HG03558 (cell line): ENCODE results near the gene CAMTA1.

Source experiments
- ATAC-seq: cut with Tn5 transposase; IDR thresholded peaks from one replicate; pipeline ENCODE4 v1.9.1; 2021; ENCODE audit warnings: moderate number of reproducible peaks; ENCODE audit not compliant: unreplicated experiment; ENCODE audit errors: extremely low read depth

The CAMTA1 gene

GRCh38 chr1:7441143-7441841 lies 656.0 kb downstream of the CAMTA1 start:
- no peak for ATAC-seq

GRCh38 chr1:7442036-7442435 lies 656.8 kb downstream of the CAMTA1 start:
- ATAC-seq = no peak

GRCh38 chr1:7442918-7443317 lies 657.7 kb downstream of the CAMTA1 start:
- ATAC-seq = no peak

GRCh38 chr1:7444363-7444762 lies 659.1 kb downstream of the CAMTA1 start:
- no peak for ATAC-seq

- ATAC-seq = no peak
Observed at GRCh38 chr1:7447093-7447492, 661.8 kb downstream of the CAMTA1 start.

- no peak for ATAC-seq
Observed at GRCh38 chr1:7447736-7448135, 662.5 kb downstream of the CAMTA1 start.

- ATAC-seq = no peak
Observed at GRCh38 chr1:7448986-7449385, 663.7 kb downstream of the CAMTA1 start.

GRCh38 chr1:7449750-7450149 lies 664.5 kb downstream of the CAMTA1 start:
- ATAC-seq = no peak

GRCh38 chr1:7450838-7451237 lies 665.6 kb downstream of the CAMTA1 start:
- no peak for ATAC-seq

- ATAC-seq = no peak
Observed at GRCh38 chr1:7453038-7453437, 667.8 kb downstream of the CAMTA1 start.

GRCh38 chr1:7454052-7454815 lies 669.0 kb downstream of the CAMTA1 start:
- no peak for ATAC-seq

GRCh38 chr1:7454895-7455784 lies 669.9 kb downstream of the CAMTA1 start:
- no peak for ATAC-seq

- no peak for ATAC-seq
Observed at GRCh38 chr1:7455796-7456721, 670.8 kb downstream of the CAMTA1 start.

GRCh38 chr1:7456722-7457082 lies 671.4 kb downstream of the CAMTA1 start:
- ATAC-seq = no peak

GRCh38 chr1:7457811-7458210 lies 672.6 kb downstream of the CAMTA1 start:
- ATAC-seq = no peak

- no peak for ATAC-seq
Observed at GRCh38 chr1:7458946-7459345, 673.7 kb downstream of the CAMTA1 start.

- no peak for ATAC-seq
Observed at GRCh38 chr1:7459914-7460313, 674.7 kb downstream of the CAMTA1 start.

- no peak for ATAC-seq
Observed at GRCh38 chr1:7460807-7461206, 675.6 kb downstream of the CAMTA1 start.

GRCh38 chr1:7462617-7463016 lies 677.4 kb downstream of the CAMTA1 start:
- ATAC-seq = no peak

GRCh38 chr1:7463526-7463925 lies 678.3 kb downstream of the CAMTA1 start:
- ATAC-seq = no peak
